ENCODE data around the gene GVQW3.

Gene GVQW3

DNA sequence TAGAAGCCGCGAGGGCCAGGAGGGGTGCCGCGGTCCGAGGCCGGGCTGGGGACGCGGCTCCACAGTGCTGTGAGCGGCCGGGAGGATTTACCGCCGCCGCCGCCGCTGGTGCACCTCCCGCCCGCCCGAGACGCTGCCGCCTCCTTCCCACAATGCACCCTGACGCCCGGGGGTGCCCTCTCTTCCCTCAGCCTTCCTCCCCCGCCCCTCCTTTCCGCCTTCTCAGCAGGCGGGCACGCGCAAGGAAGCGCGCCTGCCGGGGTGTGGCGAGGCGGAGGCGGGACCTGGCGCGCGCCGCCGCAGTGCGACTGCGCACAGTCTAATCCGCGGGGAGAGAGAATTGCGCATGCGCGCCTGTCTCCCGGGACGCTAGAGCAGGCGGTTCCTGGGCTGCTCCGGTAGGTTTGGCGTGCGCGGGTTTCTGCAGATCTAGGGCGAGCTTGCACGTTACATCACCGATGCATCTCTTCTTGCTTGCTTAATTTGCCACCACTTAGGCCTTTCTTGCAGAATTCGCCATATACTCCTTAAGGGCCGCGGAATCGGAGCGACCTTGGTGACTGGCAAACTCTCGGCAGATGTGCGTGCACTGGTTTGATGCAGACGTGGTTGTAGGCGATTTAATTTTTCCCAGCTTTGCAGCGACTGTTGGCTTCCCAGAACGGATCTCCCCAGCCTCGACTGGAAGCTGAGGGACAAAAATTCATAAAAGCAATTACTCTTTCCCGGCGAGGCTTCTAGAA lies at the start of gene GVQW3, which contains the start of gene THAP12:
GVQW3 (plus strand) TSS at position 347 of the 743 bp plus-strand sequence. CDS start 506 bp downstream, outside the sequence.
THAP12 (minus strand) TSS at position 156 of the 743 bp plus-strand sequence. CDS start 296 bp downstream, outside the sequence.
- peak within 1 kb of the TSS; percentile 72 for H3K27ac ChIP-seq (ENCODE audit: extremely low read depth, low read depth, low read length)
- peak within 1 kb of the TSS; percentile 83 for H3K4me3 ChIP-seq (ENCODE audit: low read depth, low read length)
- CTCF ChIA-PET: interaction anchor here (0.7 to 1.4 kb wide), 3 partner anchors 39 to 301 kb away, joined by 3 to 6 read pairs (median 6); no protein-coding TSS in a partner anchor
- H3K36me3 ChIP-seq (ENCODE audit: control insufficient read depth in 2 of 2, insufficient read depth in 1 of 2, low read length in 2 of 2): peaks cover 0 to 4% of the 10 kb centered on the region in 2 experiments; a peak in 1 of 3 replicates
- no peaks in the 10 kb centered on the region for H3K9me3 ChIP-seq (ENCODE audit: control insufficient read depth, insufficient read depth, low read depth, low read length)
- no peaks in the 10 kb centered on the region for H3K4me1 ChIP-seq (ENCODE audit: control insufficient read depth, insufficient read depth, low read length)
- POLR2A ChIA-PET: no interaction called here
- no peak for TF ChIP-seq ZNF747 (tag by site-specific recombination; IDR thresholded peaks at IDR 0.05)
- no peak for TF ChIP-seq TCF7L2 (IDR thresholded peaks at IDR 0.05; ENCODE audit: borderline replicate concordance, low read depth, low read length)
- TF ChIP-seq ZNF707 (tag by site-specific recombination; IDR thresholded peaks at IDR 0.05): no peak
- TF ChIP-seq ZNF274 (IDR thresholded peaks at IDR 0.05; ENCODE audit: low read length): no peak
- no peak for TF ChIP-seq ZNF274 (tag by site-specific recombination; IDR thresholded peaks at IDR 0.05; ENCODE audit: borderline replicate concordance)
- TF ChIP-seq ZNF426 (tag by site-specific recombination; IDR thresholded peaks at IDR 0.05): no peak
- TF ChIP-seq, protein P1, sequence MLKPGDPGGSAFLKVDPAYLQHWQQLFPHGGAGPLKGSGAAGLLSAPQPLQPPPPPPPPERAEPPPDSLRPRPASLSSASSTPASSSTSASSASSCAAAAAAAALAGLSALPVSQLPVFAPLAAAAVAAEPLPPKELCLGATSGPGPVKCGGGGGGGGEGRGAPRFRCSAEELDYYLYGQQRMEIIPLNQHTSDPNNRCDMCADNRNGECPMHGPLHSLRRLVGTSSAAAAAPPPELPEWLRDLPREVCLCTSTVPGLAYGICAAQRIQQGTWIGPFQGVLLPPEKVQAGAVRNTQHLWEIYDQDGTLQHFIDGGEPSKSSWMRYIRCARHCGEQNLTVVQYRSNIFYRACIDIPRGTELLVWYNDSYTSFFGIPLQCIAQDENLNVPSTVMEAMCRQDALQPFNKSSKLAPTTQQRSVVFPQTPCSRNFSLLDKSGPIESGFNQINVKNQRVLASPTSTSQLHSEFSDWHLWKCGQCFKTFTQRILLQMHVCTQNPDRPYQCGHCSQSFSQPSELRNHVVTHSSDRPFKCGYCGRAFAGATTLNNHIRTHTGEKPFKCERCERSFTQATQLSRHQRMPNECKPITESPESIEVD (tag by site-specific recombination; IDR thresholded peaks at IDR 0.05): no peak
- no peak for TF ChIP-seq ZNF266 (tag by site-specific recombination; IDR thresholded peaks at IDR 0.05; ENCODE audit: low read depth)
- peak; percentile 92 for TF ChIP-seq ZNF398 (tag by site-specific recombination; IDR thresholded peaks at IDR 0.05)
- TF ChIP-seq ZNF843 (tag by site-specific recombination; IDR thresholded peaks at IDR 0.05): 0 out of 2 replicates have a peak, but pooled peaks have one; percentile 41
- peak; percentile 64 for TF ChIP-seq ZNF335 (tag by site-specific recombination; conservative IDR thresholded peaks at IDR 0.05)
- no peak for TF ChIP-seq ZSCAN5A (tag by site-specific recombination; IDR thresholded peaks at IDR 0.05)
- TF ChIP-seq KLF1 (tag by site-specific recombination; IDR thresholded peaks at IDR 0.05): peak; percentile 93
- TF ChIP-seq, protein P2, sequence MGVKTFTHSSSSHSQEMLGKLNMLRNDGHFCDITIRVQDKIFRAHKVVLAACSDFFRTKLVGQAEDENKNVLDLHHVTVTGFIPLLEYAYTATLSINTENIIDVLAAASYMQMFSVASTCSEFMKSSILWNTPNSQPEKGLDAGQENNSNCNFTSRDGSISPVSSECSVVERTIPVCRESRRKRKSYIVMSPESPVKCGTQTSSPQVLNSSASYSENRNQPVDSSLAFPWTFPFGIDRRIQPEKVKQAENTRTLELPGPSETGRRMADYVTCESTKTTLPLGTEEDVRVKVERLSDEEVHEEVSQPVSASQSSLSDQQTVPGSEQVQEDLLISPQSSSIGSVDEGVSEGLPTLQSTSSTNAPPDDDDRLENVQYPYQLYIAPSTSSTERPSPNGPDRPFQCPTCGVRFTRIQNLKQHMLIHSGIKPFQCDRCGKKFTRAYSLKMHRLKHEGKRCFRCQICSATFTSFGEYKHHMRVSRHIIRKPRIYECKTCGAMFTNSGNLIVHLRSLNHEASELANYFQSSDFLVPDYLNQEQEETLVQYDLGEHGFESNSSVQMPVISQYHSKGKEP (tag by site-specific recombination; IDR thresholded peaks at IDR 0.05): no peak; the same call in 1 of the 2 replicates
- TF ChIP-seq, protein P3, sequence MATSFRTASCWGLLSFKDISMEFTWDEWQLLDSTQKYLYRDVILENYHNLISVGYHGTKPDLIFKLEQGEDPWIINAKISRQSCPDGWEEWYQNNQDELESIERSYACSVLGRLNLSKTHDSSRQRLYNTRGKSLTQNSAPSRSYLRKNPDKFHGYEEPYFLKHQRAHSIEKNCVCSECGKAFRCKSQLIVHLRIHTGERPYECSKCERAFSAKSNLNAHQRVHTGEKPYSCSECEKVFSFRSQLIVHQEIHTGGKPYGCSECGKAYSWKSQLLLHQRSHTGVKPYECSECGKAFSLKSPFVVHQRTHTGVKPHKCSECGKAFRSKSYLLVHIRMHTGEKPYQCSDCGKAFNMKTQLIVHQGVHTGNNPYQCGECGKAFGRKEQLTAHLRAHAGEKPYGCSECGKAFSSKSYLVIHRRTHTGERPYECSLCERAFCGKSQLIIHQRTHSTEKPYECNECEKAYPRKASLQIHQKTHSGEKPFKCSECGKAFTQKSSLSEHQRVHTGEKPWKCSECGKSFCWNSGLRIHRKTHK (tag by site-specific recombination; IDR thresholded peaks at IDR 0.05): no peak
- TF ChIP-seq, protein P4, sequence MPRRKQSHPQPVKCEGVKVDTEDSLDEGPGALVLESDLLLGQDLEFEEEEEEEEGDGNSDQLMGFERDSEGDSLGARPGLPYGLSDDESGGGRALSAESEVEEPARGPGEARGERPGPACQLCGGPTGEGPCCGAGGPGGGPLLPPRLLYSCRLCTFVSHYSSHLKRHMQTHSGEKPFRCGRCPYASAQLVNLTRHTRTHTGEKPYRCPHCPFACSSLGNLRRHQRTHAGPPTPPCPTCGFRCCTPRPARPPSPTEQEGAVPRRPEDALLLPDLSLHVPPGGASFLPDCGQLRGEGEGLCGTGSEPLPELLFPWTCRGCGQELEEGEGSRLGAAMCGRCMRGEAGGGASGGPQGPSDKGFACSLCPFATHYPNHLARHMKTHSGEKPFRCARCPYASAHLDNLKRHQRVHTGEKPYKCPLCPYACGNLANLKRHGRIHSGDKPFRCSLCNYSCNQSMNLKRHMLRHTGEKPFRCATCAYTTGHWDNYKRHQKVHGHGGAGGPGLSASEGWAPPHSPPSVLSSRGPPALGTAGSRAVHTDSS (tag by site-specific recombination; IDR thresholded peaks at IDR 0.05): peak; percentile 86
- no peak for TF ChIP-seq OVOL3 (tag by site-specific recombination; IDR thresholded peaks at IDR 0.05)
- TF ChIP-seq, protein P5, sequence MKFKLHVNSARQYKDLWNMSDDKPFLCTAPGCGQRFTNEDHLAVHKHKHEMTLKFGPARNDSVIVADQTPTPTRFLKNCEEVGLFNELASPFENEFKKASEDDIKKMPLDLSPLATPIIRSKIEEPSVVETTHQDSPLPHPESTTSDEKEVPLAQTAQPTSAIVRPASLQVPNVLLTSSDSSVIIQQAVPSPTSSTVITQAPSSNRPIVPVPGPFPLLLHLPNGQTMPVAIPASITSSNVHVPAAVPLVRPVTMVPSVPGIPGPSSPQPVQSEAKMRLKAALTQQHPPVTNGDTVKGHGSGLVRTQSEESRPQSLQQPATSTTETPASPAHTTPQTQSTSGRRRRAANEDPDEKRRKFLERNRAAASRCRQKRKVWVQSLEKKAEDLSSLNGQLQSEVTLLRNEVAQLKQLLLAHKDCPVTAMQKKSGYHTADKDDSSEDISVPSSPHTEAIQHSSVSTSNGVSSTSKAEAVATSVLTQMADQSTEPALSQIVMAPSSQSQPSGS (tag by site-specific recombination; IDR thresholded peaks at IDR 0.05; ENCODE audit: low read depth): no peak
- no peak for TF ChIP-seq ZNF777 (tag by site-specific recombination; IDR thresholded peaks at IDR 0.05; ENCODE audit: borderline replicate concordance)
- no peak for TF ChIP-seq HOXC10 (CRISPR knock-in tag; IDR thresholded peaks at IDR 0.05)
- TF ChIP-seq ZFP69B (tag by site-specific recombination; IDR thresholded peaks at IDR 0.05): no peak
- TF ChIP-seq REST (tag by site-specific recombination; IDR thresholded peaks at IDR 0.05): no peak
